Peyer's patch (tissue), 4 donors: Measurements from ENCODE around the gene SCYGR7. TPM values are rescaled to one million over a fixed set of nuclear protein-coding genes. Genes with fewer than 3 reads are reported as not detected.

Source experiments
- DNase-seq, 3 donors: peaks; one replicate each; pipeline ENCODE4 v3.0.0-alpha.2; 2017 to 2019
- H3K27ac ChIP-seq, 4 donors: fragments of 200-600 bp; sonication (generic); one replicate each; pipeline ENCODE4 v1.5.1; 2016 to 2019
- H3K27me3 ChIP-seq, 2 donors: fragments of 200-600 bp; sonication (generic); one replicate each; pipeline ENCODE4 v1.5.1; 2019
- H3K36me3 ChIP-seq, 3 donors: fragments of 200-600 bp; sonication (generic); one replicate each; pipeline ENCODE4 v1.5.1; 2016 to 2019
- H3K4me1 ChIP-seq, 4 donors: fragments of 200-600 bp; sonication (generic); one replicate each; pipeline ENCODE4 v1.5.1; 2016 to 2019
- H3K4me3 ChIP-seq, 4 donors: fragments of 200-600 bp; sonication (generic); 1 replicate in 3 of 4; 2 replicates in 1 of 4; pipeline ENCODE4 v1.5.1; 2016 to 2019; ENCODE audit warnings: mild to moderate bottlenecking in 1 of 4
- H3K9me3 ChIP-seq, 4 donors: fragments of 200-600 bp; sonication (generic); one replicate each; pipeline ENCODE4 v1.5.1; 2016 to 2019; ENCODE audit warnings: mild to moderate bottlenecking in 1 of 4
- CTCF ChIP-seq, 6 experiments: fragments of 450-650 bp in 4 of 6; fragments of 200-600 bp in 2 of 6; sonication (generic) in 1 of 6; IDR thresholded peaks; one replicate each; pipeline ENCODE4 v1.5.1; 2017 to 2019; ENCODE audit warnings: antibody characterized with exemption in 6 of 6, mild to moderate bottlenecking in 3 of 6, moderate library complexity in 1 of 6
- POLR2A ChIP-seq, 2 donors: fragments of 450-650 bp; IDR thresholded peaks; one replicate each; pipeline ENCODE4 v1.5.1; 2017; ENCODE audit warnings: antibody characterized with exemption in 2 of 2, mild to moderate bottlenecking in 2 of 2, moderate library complexity in 2 of 2
- small RNA-seq, 2 donors: library from RNA; depleted of rRNA; stranded (forward); fragments of <200 nt; gene quantifications; one replicate each; pipeline ENCODE3, GENCODE V24; 2016
- total RNA-seq, 4 donors: library from RNA; depleted of rRNA; stranded (reverse); fragments of >200 nt; gene quantifications; one replicate each; pipeline ENCODE4 v1.1.0, GENCODE V29; 2016

The SCYGR7 gene
- total RNA-seq, 4 donors from 2014 or later = not detected

- Histone ChIP-seq H3K27ac (no peak overlapping the region), H3K4me3 (no peak overlapping the region), H3K27me3 (no peaks in the 10 kb centered on the region), H3K36me3 (no peaks in the 10 kb centered on the region), H3K4me1 (peaks cover 0 to 14% (median 0%) of the 10 kb centered on the region in 4 donors), H3K9me3 (no peaks in the 10 kb centered on the region)
- no peak for DNase-seq
- no peak for TF ChIP-seq POLR2A (IDR thresholded peaks at IDR 0.05)
- no peak for TF ChIP-seq CTCF (IDR thresholded peaks at IDR 0.05)
These were observed 44.8 kb downstream of the SCYGR7 start for GRCh38 chr2:227772932-227773331.

- H3K4me3 ChIP-seq = no peak overlapping the region
- no peaks in the 10 kb centered on the region for H3K27me3 ChIP-seq
- TF ChIP-seq POLR2A (IDR thresholded peaks at IDR 0.05) (no peak), CTCF (IDR thresholded peaks at IDR 0.05) (peak in 4 of 6 experiments; percentile 17 to 62 (median 48))
- H3K36me3 ChIP-seq = no peaks in the 10 kb centered on the region
- peak in 1 of 3 donors; percentile 54 for DNase-seq
- H3K9me3 ChIP-seq = no peaks in the 10 kb centered on the region
- peaks cover 0 to 14% (median 0%) of the 10 kb centered on the region in 4 donors for H3K4me1 ChIP-seq
- no peak overlapping the region for H3K27ac ChIP-seq
These were observed 46.0 kb downstream of the SCYGR7 start for GRCh38 chr2:227774011-227774624.

GRCh38 chr2:227774895-227775842 is 47.0 kb downstream of the SCYGR7 start:
- TF ChIP-seq CTCF (IDR thresholded peaks at IDR 0.05) (no peak), POLR2A (IDR thresholded peaks at IDR 0.05) (no peak)
- DNase-seq = no peak
- H3K27ac ChIP-seq = no peak overlapping the region
- no peaks in the 10 kb centered on the region for H3K36me3 ChIP-seq
- no peaks in the 10 kb centered on the region for H3K9me3 ChIP-seq
- no peak overlapping the region for H3K4me3 ChIP-seq
- peaks cover 0 to 14% (median 0%) of the 10 kb centered on the region in 4 donors for H3K4me1 ChIP-seq
- no peaks in the 10 kb centered on the region for H3K27me3 ChIP-seq

Small RNAs within 50 kb of the gene (small RNA-seq; reads per million reads assigned to genes)
- 0 reads per million in 2 donors for gene RNA5SP121
- 0 reads per million in 2 donors for gene SNRPGP8

Other genes with a start within 250 kb of the SCYGR7 start
- gene SCYGR2, start 129.4 kb upstream of the SCYGR7 start, total RNA-seq = not detected
- gene SCYGR3, start 113.5 kb upstream of the SCYGR7 start, total RNA-seq = not detected
- gene SCYGR4, start 110.8 kb upstream of the SCYGR7 start, total RNA-seq = not detected
- not detected for gene SCYGR5, start 61.5 kb upstream of the SCYGR7 start, total RNA-seq
- 10 to 100 TPM in 3 of 4 donors, 1 to 10 TPM in 1; 5.0 to 40.0 (median 23.1) TPM for gene SLC19A3, start 10.3 kb upstream of the SCYGR7 start, total RNA-seq
- gene SCYGR6, start 3.6 kb upstream of the SCYGR7 start, total RNA-seq = not detected
- not detected for gene SCYGR8, start 17.6 kb downstream of the SCYGR7 start, total RNA-seq
- 10 to 100 TPM in 1 of 4 donors, 1 to 10 TPM in 2, not detected in 1; 4.0 to 14.0 (median 5.1) TPM for gene CCL20, start 85.5 kb downstream of the SCYGR7 start, total RNA-seq
- gene DAW1, start 143.3 kb downstream of the SCYGR7 start, total RNA-seq = not detected